Esophagus muscularis mucosa (tissue), 4 donors: ENCODE data around the gene KRTAP4-6.
"Not testable (repeated sequence)": the region's sequence is repeated elsewhere in the genome, so short reads cannot be mapped to it uniquely, and the experiment has no call there.

Experiments used
- CTCF ChIP-seq, 3 experiments: fragments of 200-600 bp in 2 of 3; fragments of 450-650 bp in 1 of 3; sonication (generic) in 2 of 3; IDR thresholded peaks; one replicate each; pipeline ENCODE4 v1.5.1; 2017 to 2019; ENCODE audit warnings: antibody characterized with exemption in 3 of 3, mild to moderate bottlenecking in 2 of 3, moderate library complexity in 1 of 3
- EP300 ChIP-seq: sonication (generic); formaldehyde crosslinking; IDR thresholded peaks from one replicate; pipeline ENCODE4 v1.6.1; 2017; ENCODE audit warnings: antibody characterized with exemption
- POLR2AphosphoS5 ChIP-seq, 2 donors: sonication (generic); formaldehyde crosslinking; IDR thresholded peaks; one replicate each; pipeline ENCODE4 v1.6.1; 2017; ENCODE audit warnings: antibody characterized with exemption in 2 of 2

GRCh38 chr17:41148971-41149651 lies 8.8 kb upstream of the KRTAP4-6 start:
- not testable (repeated sequence) for TF ChIP-seq CTCF (IDR thresholded peaks at IDR 0.05); POLR2AphosphoS5 (IDR thresholded peaks at IDR 0.05); EP300
